Mononuclear cell (primary cell): ENCODE data around the gene SMTN. TPM values are rescaled to one million over a fixed set of nuclear protein-coding genes. Genes with fewer than 3 reads are reported as not detected.

ENCODE experiments used
- H3K27me3 ChIP-seq: 2 replicates; pipeline ENCODE4 v1.6.0; 2011; ENCODE audit warnings: low read length, control low read depth; ENCODE audit not compliant: insufficient read depth
- H3K4me1 ChIP-seq: 2 replicates; pipeline ENCODE4 v1.5.1; 2011; ENCODE audit warnings: mild to moderate bottlenecking, low read length, control low read depth; ENCODE audit not compliant: insufficient read depth
- H3K4me3 ChIP-seq: 2 replicates; pipeline ENCODE4 v1.5.1; 2011; ENCODE audit warnings: mild to moderate bottlenecking, low read length, moderate library complexity
- H3K9me3 ChIP-seq: 2 replicates; pipeline ENCODE4 v1.5.1; 2011; ENCODE audit warnings: low read depth, mild to moderate bottlenecking, control low read depth, low read length
- total RNA-seq: library from RNA; depleted of rRNA; stranded (reverse); fragments of >200 nt; gene quantifications from one replicate; pipeline ENCODE4 v1.2.3, GENCODE V29; 2012

SMTN gene
- 2.8 TPM for total RNA-seq

DNA sequence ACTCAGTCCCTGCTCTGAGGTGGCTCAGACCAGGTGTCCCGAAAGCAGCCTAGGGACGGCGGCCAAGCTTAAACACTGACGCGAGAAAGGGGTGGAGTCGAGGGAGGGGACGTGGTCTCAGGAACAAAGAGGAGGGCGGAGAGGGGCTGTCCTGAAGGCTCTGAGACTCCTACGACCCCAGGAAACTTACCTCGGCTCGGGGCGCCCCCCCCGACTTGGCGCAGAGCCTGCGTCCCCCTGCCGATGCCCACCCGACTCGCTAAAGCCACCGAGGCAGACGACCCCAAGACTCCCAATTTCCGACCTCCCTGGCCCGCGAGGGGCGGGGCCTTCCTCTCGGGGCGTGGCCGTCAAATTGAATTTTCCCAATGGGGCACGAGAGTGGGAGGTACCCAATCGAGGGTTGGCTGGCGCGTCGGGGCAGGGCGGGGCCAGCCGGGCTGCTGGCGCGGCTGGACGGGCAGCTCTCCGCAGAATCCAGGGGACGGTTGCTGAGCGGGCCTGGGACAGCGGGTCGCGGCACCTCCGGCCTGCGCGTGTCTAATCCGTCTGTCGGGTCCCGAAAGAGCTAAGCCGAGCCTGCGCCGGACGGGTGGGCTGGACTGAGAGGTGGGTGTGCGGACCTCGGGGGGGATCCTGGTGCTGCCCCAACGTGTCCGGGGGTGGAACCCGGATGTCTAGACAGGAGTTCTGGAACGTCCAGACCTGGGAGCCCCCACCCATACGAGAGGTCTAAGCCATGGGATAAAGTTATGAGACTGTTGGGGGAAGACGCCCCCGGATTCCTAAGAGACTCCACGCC is at the start of gene SMTN:
Gene SMTN (plus strand): TSS at position 471 of the 802 bp plus-strand sequence. CDS start 1,941 bp downstream, outside the sequence.
- Histone ChIP-seq H3K4me3 (peak within 1 kb of the TSS; percentile 49), H3K4me1 (peaks cover 44% of the 10 kb centered on the region), H3K9me3 (no peaks in the 10 kb centered on the region), H3K27me3 (no peaks in the 10 kb centered on the region)

DNA sequence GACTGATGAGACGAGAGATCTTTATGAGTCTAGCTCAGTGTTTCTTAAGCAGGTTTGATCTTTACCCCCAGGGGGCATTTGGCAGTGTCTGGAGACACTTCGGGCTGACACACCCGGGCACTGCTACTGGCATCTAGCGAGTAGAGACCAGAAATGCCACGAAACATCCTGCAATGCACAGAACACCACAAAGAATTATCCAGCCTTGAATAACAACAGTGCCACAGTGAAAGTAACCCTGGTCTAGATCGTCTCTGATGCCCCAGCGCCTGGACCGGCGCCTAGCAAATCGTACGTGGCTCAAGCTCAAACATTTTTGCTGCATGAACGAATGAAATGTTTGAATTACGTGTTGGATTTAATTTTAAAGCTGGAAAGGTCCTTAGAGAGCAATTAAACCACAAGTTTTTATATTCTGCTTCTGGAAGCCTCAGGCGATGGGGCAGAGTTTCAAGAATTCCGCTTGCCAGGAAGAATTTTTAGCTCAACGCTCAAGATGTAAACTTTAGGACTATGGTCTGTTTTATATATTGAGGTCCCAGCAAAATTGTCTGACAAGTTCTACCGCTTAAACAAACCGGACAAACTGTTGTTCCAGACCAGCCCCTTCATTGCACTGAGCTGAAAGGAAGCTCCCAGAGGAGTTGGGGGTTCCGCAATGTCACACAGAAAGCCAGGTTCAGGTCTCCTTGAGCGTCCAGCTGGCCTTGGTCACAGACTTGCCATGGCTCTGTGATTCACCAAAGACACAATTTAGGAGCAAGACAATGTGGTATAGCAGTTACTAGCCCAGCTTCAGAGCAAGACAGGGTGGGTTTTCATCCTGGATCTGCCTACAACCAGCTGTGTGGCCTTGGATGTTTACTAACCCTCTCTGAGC is 44.2 kb upstream of the SMTN start:
- H3K4me3 ChIP-seq, result no peak overlapping the region
- H3K27me3 ChIP-seq, result no peaks in the 10 kb centered on the region
- H3K4me1 ChIP-seq, result no peaks in the 10 kb centered on the region
- no peaks in the 10 kb centered on the region for H3K9me3 ChIP-seq

DNA sequence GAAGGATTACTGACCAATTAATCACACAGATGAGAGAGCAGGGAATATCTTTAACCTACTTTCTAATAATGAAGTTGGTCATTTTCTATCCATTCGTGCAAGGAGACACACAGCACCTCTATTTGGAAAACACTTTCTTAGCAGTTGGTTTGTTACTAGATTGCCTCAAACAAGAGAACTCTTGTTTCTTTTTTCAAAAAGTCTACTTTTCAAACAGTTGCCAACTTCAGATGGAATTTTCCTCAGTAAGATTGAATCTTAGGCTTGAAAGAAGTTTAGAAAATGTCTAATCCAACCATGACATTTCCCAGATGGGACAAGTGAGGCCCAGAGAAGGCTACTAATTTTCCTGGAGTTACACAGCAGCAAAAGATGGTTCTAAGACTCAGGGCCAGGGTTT is 42.4 kb upstream of the SMTN start:
- Histone ChIP-seq H3K4me1 (no peaks in the 10 kb centered on the region), H3K27me3 (no peaks in the 10 kb centered on the region), H3K4me3 (no peak overlapping the region), H3K9me3 (no peaks in the 10 kb centered on the region)

DNA sequence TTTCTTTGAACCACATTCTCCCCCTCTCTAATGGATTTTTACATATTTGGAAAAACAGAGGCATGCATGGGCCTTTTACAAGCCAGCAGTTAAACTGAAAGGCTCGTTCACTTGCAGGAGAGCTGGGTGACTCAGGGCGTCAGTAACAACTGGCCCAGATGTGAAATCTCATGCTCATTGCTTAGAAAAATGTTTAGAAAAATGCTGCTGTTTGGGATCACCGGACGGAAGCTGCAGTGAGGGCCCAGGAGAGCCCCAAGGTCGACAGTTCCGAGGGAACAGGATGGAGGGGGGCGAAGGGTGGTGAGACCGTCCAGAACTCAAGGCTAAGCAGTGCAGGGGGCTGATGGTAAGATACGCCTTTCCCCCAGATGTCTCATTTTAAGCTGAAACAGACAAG is 41.7 kb upstream of the SMTN start:
- Histone ChIP-seq H3K4me3 (no peak overlapping the region), H3K9me3 (no peaks in the 10 kb centered on the region), H3K27me3 (no peaks in the 10 kb centered on the region), H3K4me1 (no peaks in the 10 kb centered on the region)

DNA sequence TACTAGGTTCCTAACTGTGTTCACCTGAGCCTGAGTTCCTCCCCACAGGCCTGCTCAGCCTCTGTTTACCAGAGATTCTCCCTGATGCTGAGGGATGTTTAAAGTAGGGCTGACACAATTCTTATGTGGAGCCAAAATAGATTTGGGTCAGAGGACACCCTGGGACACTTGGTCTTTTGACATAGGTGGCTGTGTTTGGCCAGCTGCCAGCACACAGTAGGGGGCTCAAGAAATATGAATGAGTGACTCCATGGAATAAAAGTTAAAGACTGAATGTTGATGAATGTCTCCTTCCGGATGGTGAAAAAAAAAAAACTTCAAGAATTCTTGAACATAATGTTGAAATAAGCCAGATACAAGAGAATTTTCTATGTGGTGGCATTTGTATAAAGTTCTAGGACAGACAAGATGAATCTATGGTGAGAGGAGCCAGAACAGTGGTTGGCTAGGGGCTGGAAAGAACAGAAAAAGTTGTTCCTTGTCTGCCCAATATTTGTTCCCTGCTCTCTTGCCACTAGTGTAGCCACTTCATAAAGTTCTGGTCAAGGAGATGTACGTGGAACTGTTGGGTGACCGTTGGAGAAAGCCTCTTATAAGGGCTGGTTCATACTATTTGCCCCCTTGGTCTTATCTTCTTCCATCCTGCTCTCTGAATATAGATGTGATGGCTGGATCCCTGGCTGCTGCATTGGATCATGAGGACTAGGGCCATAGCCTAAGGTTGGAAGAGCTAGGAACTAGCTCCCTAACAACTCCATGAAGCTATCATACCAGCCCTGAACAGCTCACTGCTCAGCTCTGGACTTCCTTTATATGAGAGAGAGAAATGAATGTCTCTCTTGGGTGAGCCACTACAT is 40.3 kb upstream of the SMTN start:
- no peaks in the 10 kb centered on the region for H3K9me3 ChIP-seq
- no peaks in the 10 kb centered on the region for H3K4me1 ChIP-seq
- H3K4me3 ChIP-seq, result no peak overlapping the region
- no peaks in the 10 kb centered on the region for H3K27me3 ChIP-seq

DNA sequence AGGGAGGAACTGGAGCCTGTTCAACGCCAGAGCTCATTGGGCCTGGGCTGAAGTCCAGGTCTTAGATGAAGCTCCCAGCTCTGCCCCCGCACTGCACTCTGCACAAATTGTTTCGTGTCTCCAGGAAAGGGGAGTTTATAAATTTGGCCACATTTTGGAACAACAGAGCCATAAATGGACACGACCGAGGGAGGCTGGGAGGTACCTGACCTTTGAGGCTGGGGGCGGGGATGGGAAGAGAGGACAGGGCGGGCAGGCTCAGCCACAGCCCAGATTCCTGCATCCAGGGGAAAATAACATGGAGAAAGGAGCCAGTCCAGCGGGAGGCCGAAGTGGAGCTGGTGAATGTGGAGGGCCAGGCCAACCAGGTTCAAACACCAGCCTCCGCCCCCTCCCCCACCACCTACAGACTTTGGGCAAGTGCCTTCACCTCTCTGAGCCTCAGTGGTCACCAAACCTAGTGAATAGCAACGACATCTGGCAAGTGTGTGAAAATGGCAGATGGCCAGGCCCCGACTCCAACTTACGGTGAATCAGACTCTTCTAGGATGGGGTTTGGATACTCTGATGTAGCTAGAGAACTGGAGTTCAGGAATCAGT is 36.8 kb upstream of the SMTN start:
- H3K4me3 ChIP-seq, result no peak overlapping the region
- H3K4me1 ChIP-seq, result no peaks in the 10 kb centered on the region
- no peaks in the 10 kb centered on the region for H3K9me3 ChIP-seq
- H3K27me3 ChIP-seq, result no peaks in the 10 kb centered on the region

DNA sequence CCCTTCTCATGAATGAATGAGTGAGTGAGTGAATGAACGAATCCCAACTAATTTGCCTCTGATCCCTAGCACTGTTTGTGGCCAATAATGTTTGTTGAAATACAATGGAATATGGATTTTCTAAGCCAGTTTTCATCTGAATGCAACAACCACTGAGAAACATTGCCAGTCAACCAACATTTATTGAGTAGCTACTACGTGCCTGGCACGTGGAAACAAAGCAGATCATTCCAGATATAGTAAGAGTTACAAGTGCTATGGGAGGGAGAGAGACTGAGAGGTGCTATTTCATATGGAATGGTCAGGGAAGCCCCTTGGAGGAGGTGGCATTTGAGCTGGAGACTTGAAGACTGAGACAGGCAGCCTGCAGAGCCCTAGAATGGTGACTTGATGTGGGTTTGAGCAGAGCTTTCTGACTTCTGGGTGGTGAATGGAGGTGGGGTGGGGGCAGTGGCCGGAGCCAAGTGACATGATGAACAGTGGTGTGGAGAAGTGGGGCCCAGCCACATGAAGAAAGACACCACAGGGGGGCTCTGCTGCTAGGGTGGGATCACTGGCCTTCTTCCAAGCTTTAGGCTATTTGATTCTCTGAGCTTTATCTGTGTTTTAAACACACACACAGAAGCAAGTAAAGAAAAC is 35.1 kb upstream of the SMTN start:
- no peak overlapping the region for H3K4me3 ChIP-seq
- H3K27me3 ChIP-seq, result no peaks in the 10 kb centered on the region

DNA sequence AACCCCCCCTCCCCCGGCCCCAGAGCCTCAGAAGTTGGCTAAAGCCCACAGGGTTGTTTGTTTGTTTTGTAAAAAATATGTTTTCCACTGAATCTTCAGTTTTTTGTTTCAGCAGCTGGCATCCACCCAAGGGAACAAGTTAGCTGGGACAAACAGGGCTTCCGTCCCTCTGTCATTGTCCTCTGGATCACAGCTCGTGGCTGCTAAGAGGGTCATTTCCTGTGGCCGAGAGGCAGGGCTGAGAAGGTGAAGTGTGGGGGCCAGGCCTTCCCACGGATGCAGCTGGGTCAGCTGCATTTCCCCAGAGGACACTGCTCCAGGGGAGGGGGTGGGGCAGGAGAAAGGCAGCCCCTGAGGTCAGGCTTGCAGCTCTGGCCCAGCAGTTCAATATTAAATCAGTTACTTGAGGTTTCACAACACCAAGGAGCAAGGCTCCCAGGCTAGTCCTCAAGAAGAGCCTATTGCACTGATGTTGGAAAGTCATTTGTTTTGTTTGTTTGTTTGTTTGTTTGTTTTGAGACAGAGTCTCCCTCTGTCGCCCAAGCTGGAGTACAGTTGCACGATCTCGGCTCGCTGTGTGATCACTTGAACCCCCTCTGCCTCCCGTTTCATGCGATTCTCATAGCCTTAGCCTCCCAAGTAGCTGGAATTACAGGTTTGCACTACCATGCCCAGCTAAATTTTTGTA is 34.4 kb upstream of the SMTN start:
- Histone ChIP-seq H3K27me3 (no peaks in the 10 kb centered on the region), H3K4me3 (no peak overlapping the region), H3K9me3 (no peaks in the 10 kb centered on the region), H3K4me1 (no peaks in the 10 kb centered on the region)

More for the DNA sequence above, 35.1 kb upstream of the SMTN start:
- no peaks in the 10 kb centered on the region for H3K9me3 ChIP-seq
- no peaks in the 10 kb centered on the region for H3K4me1 ChIP-seq

DNA sequence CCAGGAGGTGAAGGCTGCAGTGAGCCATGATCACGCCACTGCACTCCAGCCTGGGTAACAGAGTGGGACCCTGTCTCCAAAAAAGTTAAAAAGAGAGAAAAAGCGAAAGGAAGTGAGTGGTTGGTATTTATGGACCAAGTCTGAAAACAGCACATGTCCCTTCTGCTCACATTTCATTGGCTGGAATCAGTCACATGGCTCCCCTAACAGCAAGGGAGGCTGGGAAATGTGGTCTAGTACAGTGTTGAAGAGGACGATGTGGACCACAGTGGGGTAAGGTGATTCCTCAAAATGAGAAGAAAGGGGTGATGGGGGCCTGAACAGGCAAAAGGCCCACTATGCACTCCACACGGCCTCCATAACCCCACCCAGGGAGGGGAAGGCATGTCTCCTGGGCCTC is 32.5 kb upstream of the SMTN start:
- no peak overlapping the region for H3K4me3 ChIP-seq
- H3K4me1 ChIP-seq, result no peaks in the 10 kb centered on the region
- H3K9me3 ChIP-seq, result no peaks in the 10 kb centered on the region
- no peaks in the 10 kb centered on the region for H3K27me3 ChIP-seq

DNA sequence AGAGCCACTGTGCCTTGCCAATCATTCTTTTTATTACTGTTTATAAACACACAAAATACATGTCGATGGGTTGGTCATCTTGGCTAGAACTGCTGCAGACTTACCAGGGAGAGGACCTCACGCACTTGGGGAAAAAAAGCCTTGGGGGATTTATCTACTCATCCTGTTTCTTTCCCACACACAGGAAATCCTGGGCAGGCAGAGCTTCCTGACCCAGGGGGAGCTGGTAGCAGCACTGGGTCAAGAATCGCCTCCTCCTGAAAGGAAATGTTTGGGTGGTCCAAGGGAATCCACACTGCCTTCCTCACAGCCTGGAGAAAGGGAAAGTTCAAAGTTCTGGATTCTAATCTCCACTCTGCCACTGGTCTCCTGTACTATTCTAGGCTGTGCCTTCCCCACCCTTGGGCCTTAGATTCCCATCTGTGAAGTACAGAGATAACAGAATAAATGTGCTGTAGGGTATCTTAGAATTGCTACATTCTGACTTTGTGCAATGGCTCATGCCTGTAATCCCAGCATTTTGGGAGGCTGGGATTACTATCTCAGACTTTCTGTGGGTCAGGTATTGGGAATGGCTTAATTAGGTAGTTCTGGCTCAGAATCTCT is 31.2 kb upstream of the SMTN start:
- H3K4me1 ChIP-seq, result no peaks in the 10 kb centered on the region

DNA sequence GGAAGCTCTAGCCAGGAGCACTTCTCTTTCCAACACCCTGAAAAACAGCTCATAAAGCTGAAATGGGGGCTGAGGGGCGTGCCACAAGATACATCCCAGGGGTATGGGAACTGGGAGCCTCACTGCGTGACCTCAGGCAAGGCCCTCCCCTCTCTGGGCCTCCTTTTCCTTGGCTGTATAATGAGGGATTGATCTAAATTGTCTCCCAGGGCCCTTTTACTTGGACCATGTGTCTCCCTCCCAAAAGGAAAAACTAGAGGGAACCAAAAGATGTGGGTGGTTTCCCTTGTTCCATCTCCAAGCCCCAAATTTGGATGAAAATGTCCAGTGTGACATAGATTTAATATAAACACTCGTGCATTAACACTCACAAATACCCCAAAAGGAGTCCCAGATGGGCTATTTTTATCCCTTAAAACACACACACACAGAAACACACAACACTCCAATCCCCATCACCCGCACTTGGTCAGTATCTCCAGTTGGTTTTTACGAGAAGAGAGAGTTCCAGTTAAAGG is 25.9 kb upstream of the SMTN start:
- no peaks in the 10 kb centered on the region for H3K9me3 ChIP-seq
- no peaks in the 10 kb centered on the region for H3K4me1 ChIP-seq
- H3K4me3 ChIP-seq, result no peak overlapping the region
- H3K27me3 ChIP-seq, result no peaks in the 10 kb centered on the region

More for the DNA sequence above, 31.2 kb upstream of the SMTN start:
- no peaks in the 10 kb centered on the region for H3K9me3 ChIP-seq
- no peak overlapping the region for H3K4me3 ChIP-seq
- no peaks in the 10 kb centered on the region for H3K27me3 ChIP-seq

DNA sequence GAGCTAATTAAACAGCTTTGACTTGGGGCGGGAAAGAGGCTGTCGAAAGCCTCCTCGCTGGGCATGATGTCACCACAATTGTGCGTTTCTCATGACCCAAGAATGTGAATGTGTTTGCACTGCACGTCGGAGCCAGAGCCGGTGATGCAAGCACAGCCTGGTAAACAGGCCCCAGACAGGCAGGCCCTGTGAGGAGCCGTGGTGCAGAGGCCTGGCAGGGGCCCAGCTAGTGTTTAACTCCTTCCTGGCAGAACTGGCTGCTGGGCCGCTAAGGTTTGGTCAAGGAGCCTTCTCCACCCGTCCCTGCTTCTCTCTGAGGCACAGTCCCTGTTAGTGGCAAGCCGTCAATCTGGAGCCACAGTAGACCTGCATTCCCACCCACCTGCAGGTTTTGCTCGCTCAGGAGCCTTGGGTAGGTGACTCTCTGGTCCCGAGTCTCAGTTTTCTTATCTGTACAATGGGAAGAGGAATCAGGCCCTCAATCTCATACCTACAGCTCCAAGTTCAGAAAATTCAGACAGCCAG is 25.4 kb upstream of the SMTN start:
- Histone ChIP-seq H3K4me1 (no peaks in the 10 kb centered on the region), H3K4me3 (no peak overlapping the region), H3K9me3 (no peaks in the 10 kb centered on the region), H3K27me3 (no peaks in the 10 kb centered on the region)

DNA sequence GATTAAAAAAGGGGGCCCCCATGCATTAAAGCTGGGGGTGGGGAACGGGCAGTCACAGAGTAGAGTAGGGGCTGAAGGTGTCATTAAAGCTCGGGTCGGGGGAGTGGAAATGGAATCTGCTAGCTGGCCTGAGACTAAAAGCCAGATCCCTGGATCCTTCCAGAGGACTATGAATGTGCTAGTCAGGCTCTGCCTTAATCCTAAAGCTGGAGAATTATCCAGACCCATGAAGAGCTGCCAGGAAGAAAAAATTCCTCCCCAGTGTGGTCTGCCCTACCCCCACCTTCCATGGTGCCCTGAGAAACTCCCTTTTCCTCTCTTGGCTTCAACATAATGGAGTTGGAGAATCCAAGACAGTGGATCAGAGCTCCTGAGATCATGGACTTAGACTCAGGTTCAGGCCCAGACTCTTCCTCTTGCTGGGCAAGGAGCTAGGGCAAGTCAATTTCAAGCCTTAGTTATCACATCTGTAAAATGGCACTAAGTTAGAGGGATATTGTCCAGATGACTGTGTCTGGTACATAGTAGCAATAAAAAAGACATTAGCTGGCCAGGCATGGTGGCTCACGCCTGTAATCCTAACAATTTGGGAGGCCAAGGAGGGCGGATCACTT is 24.0 kb upstream of the SMTN start:
- Histone ChIP-seq H3K9me3 (no peaks in the 10 kb centered on the region), H3K4me1 (no peaks in the 10 kb centered on the region), H3K27me3 (no peaks in the 10 kb centered on the region), H3K4me3 (no peak overlapping the region)
